Stimulated activated effector memory CD8-positive, alpha-beta T cell treated with anti-CD3 and anti-CD28 coated beads, Interleukin-12 subunit alpha, Interleukin-12 subunit beta, amount 100 ng/mL, for 72 hours (primary cell): ENCODE data around the gene TCF7.

Experiments
- ATAC-seq: fragments of 150-1000 bp; cut with Tn5 transposase; 2 replicates; pipeline ENCODE4 v1.10.0; 2021
- DNase-seq, 2 donors: peaks; one replicate each; pipeline ENCODE4 v3.0.0; 2021 to 2022; ENCODE audit warnings: low spot score in 2 of 2
- H3K27ac Mint-ChIP-seq: one replicate; pipeline ENCODE4 v1.8.0; 2022; ENCODE audit warnings: mild to moderate bottlenecking, mixed read lengths
- H3K36me3 Mint-ChIP-seq: one replicate; pipeline ENCODE4 v1.8.0; 2022; ENCODE audit warnings: mild to moderate bottlenecking, mixed read lengths
- H3K4me1 Mint-ChIP-seq: one replicate; pipeline ENCODE4 v1.8.0; 2022; ENCODE audit warnings: mixed read lengths
- H3K4me3 Mint-ChIP-seq: one replicate; pipeline ENCODE4 v1.8.0; 2022; ENCODE audit warnings: mild to moderate bottlenecking, mixed read lengths
- H3K9me3 Mint-ChIP-seq: one replicate; pipeline ENCODE4 v1.8.0; 2022; ENCODE audit warnings: mixed read lengths

TCF7 gene

GRCh38 chr5:134100283-134101091 lies 14.0 kb upstream of the TCF7 start:
- ATAC-seq = peak; percentile 93
- Mint-ChIP-seq H3K4me1 (peaks cover 73% of the 10 kb centered on the region), H3K36me3 (no peaks in the 10 kb centered on the region), H3K27ac (peak overlapping the region; percentile 29), H3K9me3 (no peaks in the 10 kb centered on the region), H3K4me3 (peak overlapping the region; percentile 12)
- peak; percentile 62 to 88 for DNase-seq

GRCh38 chr5:134101686-134102439 lies 12.6 kb upstream of the TCF7 start:
- DNase-seq (peak; percentile 80 to 89), ATAC-seq (peak; percentile 55)
- H3K36me3 Mint-ChIP-seq = no peaks in the 10 kb centered on the region
- no peak overlapping the region for H3K27ac Mint-ChIP-seq
- peaks cover 83% of the 10 kb centered on the region for H3K4me1 Mint-ChIP-seq
- H3K9me3 Mint-ChIP-seq = no peaks in the 10 kb centered on the region
- no peak overlapping the region for H3K4me3 Mint-ChIP-seq

GRCh38 chr5:134103397-134103796 lies 11.1 kb upstream of the TCF7 start:
- no peaks in the 10 kb centered on the region for H3K36me3 Mint-ChIP-seq
- H3K9me3 Mint-ChIP-seq = no peaks in the 10 kb centered on the region
- H3K27ac Mint-ChIP-seq = no peak overlapping the region
- DNase-seq (no peak), ATAC-seq (no peak)
- H3K4me1 Mint-ChIP-seq = peaks cover 90% of the 10 kb centered on the region
- peak overlapping the region; percentile 67 for H3K4me3 Mint-ChIP-seq

DNA sequence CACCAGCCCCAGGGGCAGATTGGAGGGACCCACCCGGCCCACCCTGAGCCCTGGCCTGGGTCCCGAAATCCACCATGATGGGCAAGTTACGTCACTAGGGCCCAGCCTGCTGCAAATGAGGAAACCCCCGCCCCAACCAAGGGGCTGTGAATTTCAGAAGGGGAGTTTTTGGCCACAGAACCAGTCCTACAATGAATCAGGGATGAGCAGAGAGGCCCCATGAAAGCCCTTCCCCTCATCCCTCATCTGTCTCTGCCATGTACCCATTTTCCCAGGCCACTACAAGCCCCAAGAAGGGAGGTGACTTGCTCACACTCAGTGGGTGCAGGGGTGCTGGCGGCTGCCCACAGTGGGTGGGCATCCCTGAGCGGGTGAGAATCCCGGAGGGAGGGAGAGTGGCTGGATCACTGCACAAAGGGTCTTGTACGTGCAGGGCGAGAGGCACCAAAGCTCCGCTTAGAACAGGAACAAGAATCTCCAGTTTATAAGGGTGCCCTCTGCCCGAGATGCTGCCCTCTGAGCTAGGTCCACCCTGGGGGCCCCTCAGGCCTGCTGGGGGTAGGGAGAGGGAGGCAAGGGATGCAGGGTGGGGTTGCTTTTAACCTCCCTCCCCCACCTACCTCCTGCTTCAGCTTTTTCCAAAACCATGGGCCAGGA lies 10.4 kb upstream of the TCF7 start:
- Mint-ChIP-seq H3K4me3 (peak overlapping the region; percentile 67), H3K27ac (peak overlapping the region; percentile 65), H3K9me3 (no peaks in the 10 kb centered on the region), H3K4me1 (peaks cover 85% of the 10 kb centered on the region), H3K36me3 (no peaks in the 10 kb centered on the region)
- peak in 1 of 2 donors; percentile 56 for DNase-seq
- ATAC-seq = peak; percentile 2

- ATAC-seq = no peak
- DNase-seq = peak in 1 of 2 donors; percentile 49
- Mint-ChIP-seq H3K9me3 (no peaks in the 10 kb centered on the region), H3K27ac (no peak overlapping the region), H3K4me1 (peaks cover 69% of the 10 kb centered on the region), H3K36me3 (no peaks in the 10 kb centered on the region), H3K4me3 (no peak overlapping the region)
Measured at GRCh38 chr5:134106991-134107701, 7.3 kb upstream of the TCF7 start.

- ATAC-seq = no peak
- DNase-seq = no peak
- Mint-ChIP-seq H3K4me3 (no peak overlapping the region), H3K9me3 (no peaks in the 10 kb centered on the region), H3K36me3 (no peaks in the 10 kb centered on the region), H3K27ac (no peak overlapping the region), H3K4me1 (peaks cover 71% of the 10 kb centered on the region)
Measured at GRCh38 chr5:134107779-134108178, 6.7 kb upstream of the TCF7 start.

DNA sequence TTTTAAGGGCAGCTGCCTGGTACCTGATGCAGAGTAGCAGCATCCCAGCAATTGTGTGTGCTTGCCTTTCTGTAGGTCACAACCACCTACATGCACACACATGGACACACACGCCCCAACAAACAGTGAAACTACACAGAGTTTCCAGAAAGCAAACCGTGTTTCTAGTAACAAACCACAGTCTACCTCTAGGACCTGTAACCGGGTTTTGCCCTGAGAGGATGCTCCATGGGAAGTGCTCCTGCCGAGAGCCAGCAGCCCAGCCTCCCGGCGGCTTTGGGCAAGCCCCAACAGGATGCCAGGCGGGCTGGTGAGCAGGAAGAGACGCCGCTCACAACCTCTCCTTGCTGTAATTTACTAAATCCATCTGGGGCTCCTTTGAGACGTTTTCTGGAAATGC lies 4.1 kb upstream of the TCF7 start:
- H3K4me3 Mint-ChIP-seq = no peak overlapping the region
- H3K9me3 Mint-ChIP-seq = no peaks in the 10 kb centered on the region
- no peak overlapping the region for H3K27ac Mint-ChIP-seq
- H3K36me3 Mint-ChIP-seq = peaks cover 1% of the 10 kb centered on the region
- ATAC-seq (no peak), DNase-seq (no peak)
- peaks cover 57% of the 10 kb centered on the region for H3K4me1 Mint-ChIP-seq

GRCh38 chr5:134111741-134112647 lies 2.5 kb upstream of the TCF7 start:
- peak; percentile 93 for ATAC-seq
- no peaks in the 10 kb centered on the region for H3K9me3 Mint-ChIP-seq
- H3K4me3 Mint-ChIP-seq = peak overlapping the region; percentile 25
- peaks cover 59% of the 10 kb centered on the region for H3K4me1 Mint-ChIP-seq
- H3K27ac Mint-ChIP-seq = peak overlapping the region; percentile 44
- H3K36me3 Mint-ChIP-seq = peaks cover 7% of the 10 kb centered on the region
- DNase-seq = no peak

GRCh38 chr5:134112726-134113362 lies 1.6 kb upstream of the TCF7 start:
- Mint-ChIP-seq H3K4me3 (peak overlapping the region; percentile 77), H3K36me3 (peaks cover 7% of the 10 kb centered on the region), H3K9me3 (no peaks in the 10 kb centered on the region), H3K27ac (no peak overlapping the region), H3K4me1 (peaks cover 59% of the 10 kb centered on the region)
- DNase-seq (no peak), ATAC-seq (no peak)

DNA sequence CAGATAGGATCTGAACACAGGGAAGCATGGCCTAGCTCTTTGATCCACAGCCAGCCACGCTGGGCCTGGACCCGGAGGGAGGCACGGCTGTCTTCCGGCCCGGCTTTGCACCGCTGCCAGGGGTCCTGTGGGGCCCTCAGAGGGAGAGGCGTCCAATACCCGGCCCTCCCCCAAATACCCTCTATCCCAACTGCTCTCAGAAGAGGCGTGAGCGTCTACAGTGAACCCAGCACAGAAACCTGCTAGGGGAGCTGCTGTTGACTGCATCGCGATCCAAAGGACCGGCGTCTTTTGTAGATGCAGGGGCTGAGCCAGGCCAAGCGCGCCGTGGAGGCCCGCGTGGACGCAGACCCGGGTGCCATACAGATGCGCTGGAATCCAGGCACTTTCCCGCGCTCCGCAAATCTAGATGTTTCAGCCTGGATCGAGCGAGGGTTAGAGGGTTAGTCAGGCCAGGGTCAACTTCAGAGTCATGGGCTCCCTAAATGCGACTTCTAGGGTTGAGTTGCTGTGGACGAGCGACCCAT lies 1.1 kb upstream of the TCF7 start:
- Mint-ChIP-seq H3K4me3 (peak overlapping the region; percentile 77), H3K9me3 (no peaks in the 10 kb centered on the region), H3K4me1 (peaks cover 61% of the 10 kb centered on the region), H3K36me3 (peaks cover 7% of the 10 kb centered on the region), H3K27ac (peak overlapping the region; percentile 60)
- no peak for ATAC-seq
- DNase-seq = no peak

DNA sequence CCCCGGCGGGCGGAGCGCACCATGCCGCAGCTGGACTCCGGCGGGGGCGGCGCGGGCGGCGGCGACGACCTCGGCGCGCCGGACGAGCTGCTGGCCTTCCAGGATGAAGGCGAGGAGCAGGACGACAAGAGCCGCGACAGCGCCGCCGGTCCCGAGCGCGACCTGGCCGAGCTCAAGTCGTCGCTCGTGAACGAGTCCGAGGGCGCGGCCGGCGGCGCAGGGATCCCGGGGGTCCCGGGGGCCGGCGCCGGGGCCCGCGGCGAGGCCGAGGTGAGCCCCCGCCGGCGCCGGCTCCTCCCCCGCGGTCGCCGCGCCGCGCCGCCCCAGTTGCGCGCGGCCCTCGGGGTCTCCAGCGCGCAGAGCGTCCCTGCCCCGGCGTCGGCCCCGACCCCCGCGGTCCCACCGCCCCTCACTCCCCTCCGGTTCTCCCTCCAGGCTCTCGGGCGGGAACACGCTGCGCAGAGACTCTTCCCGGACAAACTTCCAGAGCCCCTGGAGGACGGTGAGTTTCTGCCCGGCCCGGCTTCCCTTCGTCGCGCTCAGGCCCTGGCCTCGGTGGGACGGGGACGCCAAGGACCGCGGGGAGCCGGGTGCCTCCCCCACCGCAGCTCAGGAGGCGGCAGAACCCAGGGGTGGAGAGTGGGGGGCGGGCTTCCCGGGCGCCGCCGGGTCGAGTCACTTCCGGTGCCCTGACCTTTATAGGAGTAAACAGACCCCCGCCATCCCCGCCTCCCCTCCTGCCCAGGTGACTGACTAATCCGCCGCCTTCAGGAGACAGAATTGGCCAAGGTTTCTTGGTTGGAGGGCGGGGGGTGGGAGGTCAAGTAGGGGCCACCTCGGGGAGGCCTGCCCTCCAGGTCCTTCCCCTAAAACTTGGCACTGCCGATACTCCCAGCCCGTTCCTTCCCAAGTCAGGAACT lies 665 bp downstream of the TCF7 start:
- no peaks in the 10 kb centered on the region for H3K9me3 Mint-ChIP-seq
- peak; percentile 9 for ATAC-seq
- DNase-seq = no peak
- peaks cover 76% of the 10 kb centered on the region for H3K4me1 Mint-ChIP-seq
- H3K27ac Mint-ChIP-seq = no peak overlapping the region
- peak overlapping the region; percentile 67 for H3K4me3 Mint-ChIP-seq
- peaks cover 11% of the 10 kb centered on the region for H3K36me3 Mint-ChIP-seq

- DNase-seq = no peak
- Mint-ChIP-seq H3K4me1 (peaks cover 82% of the 10 kb centered on the region), H3K36me3 (peaks cover 17% of the 10 kb centered on the region), H3K9me3 (no peaks in the 10 kb centered on the region), H3K27ac (no peak overlapping the region), H3K4me3 (peak overlapping the region; percentile 67)
- ATAC-seq = no peak
Measured at GRCh38 chr5:134115806-134116175, 1.3 kb downstream of the TCF7 start.

DNA sequence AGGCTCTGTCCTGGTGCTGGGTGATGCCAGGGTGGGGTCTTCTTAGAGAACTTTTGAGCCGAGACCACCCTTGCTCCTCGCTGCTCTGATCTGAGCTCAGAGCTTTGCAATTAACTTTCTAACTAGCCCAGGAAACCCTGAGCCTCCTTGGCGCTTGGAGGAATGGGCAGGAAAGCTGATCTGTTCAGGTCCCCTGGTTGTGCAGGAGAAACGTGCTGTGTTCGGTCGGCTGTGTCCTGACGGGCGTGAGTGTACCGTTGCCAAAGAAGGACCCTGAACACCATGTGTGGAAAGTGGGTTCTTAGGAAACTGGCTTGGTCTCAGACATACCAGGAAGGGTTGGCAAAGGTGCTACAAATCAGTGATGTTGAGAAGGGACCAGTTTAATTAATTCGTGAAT lies 1.8 kb downstream of the TCF7 start:
- Mint-ChIP-seq H3K9me3 (no peaks in the 10 kb centered on the region), H3K4me1 (peaks cover 81% of the 10 kb centered on the region), H3K4me3 (peak overlapping the region; percentile 67), H3K36me3 (peaks cover 18% of the 10 kb centered on the region), H3K27ac (no peak overlapping the region)
- no peak for ATAC-seq
- DNase-seq = no peak
